ENCODE results near the gene MMP11. TPM values are rescaled to one million over a fixed set of nuclear protein-coding genes. Genes with fewer than 3 reads are reported as not detected.
A peak's percentile ranks its signal among the peaks of the same experiment; 100 is the strongest.

MMP11 gene
- total RNA-seq, 2 experiments from 2014 or later, result 0.43 to 0.47 TPM

DNA sequence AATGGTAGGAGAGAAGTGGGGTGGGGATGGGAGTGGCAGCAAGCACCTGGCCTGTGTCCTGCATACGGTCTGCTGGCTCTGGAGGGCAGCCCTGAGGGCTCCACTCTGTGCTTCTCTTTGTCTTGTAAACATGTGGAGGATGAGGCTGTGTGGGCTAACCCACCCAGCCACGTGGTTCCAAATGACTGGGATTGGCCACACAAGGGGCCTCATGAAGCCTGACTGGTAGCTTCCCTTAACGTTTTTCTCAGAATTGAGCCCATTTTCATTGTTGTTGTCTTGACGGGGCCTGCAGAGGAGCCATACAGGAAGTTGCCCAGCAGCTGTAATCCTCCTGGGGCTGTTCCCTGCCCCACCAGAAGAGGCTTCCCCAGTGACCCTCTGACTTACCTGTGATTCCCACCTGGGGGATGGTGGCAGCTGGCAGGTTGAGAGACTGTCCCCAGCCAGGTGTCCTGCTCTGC, 48.1 kb downstream of the MMP11 start:
- peaks cover 2% of the 10 kb centered on the region for H3K4me1 Mint-ChIP-seq (ENCODE audit: low read depth)
- H3K27me3 Mint-ChIP-seq (ENCODE audit: low read depth), result no peaks in the 10 kb centered on the region

GRCh38 chr22:23822101-23822671, 49.5 kb downstream of the MMP11 start:
- intact Hi-C loops (cut with micrococcal nuclease), result no loop called here
- Mint-ChIP-seq H3K9me3 (no peaks in the 10 kb centered on the region), H3K27me3 (ENCODE audit: low read depth) (no peaks in the 10 kb centered on the region), H3K4me3 (no peak overlapping the region), H3K27ac (peak overlapping the region; percentile 8), H3K4me1 (ENCODE audit: low read depth) (peaks cover 5% of the 10 kb centered on the region), H3K36me3 (ENCODE audit: low read depth) (peaks cover 39% of the 10 kb centered on the region)
- CTCF ChIA-PET, result no interaction called here
- no peak for DNase-seq

More for the DNA sequence above, 48.1 kb downstream of the MMP11 start:
- H3K9me3 Mint-ChIP-seq, result no peaks in the 10 kb centered on the region
- no peak for DNase-seq
- peaks cover 40% of the 10 kb centered on the region for H3K36me3 Mint-ChIP-seq (ENCODE audit: low read depth)
- intact Hi-C loops (cut with micrococcal nuclease), result no loop called here
- no peak overlapping the region for H3K27ac Mint-ChIP-seq
- H3K4me3 Mint-ChIP-seq, result no peak overlapping the region
- CTCF ChIA-PET, result interaction anchor here (0.6 to 1.4 kb wide), 2 partner anchors 29 to 88 kb away, joined by 4 to 6 read pairs; no protein-coding TSS in a partner anchor

DNA sequence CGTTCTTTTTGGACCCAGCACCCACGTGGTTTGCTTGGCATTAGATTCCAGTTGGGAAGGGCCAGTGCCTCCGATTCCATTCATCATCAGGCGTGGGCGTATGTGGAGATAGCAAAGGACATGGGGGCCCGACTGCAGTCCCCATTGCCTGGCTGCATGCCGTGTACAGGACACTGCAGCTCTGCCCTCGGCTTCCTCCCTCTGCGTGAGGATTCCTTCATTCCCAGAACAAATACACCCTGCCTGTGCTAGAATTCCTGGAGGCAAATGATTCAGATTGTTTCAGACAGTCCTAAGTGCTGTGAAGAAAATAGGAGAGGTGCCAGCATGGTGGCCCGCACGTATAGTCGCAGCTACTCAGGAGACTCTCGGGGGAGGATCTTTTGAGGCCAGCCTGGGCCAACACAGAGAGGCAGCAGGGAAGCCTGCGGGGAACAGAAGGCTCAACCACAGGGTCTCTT, 50.7 kb downstream of the MMP11 start:
- CTCF ChIA-PET, result no interaction called here
- no peak for DNase-seq
- H3K27ac Mint-ChIP-seq, result peak overlapping the region; percentile 42
- H3K36me3 Mint-ChIP-seq (ENCODE audit: low read depth), result peaks cover 37% of the 10 kb centered on the region
- H3K4me1 Mint-ChIP-seq (ENCODE audit: low read depth), result peaks cover 4% of the 10 kb centered on the region
- H3K4me3 Mint-ChIP-seq, result no peak overlapping the region
- H3K27me3 Mint-ChIP-seq (ENCODE audit: low read depth), result no peaks in the 10 kb centered on the region
- intact Hi-C loops (cut with micrococcal nuclease), result no loop called here
- no peaks in the 10 kb centered on the region for H3K9me3 Mint-ChIP-seq

DNA sequence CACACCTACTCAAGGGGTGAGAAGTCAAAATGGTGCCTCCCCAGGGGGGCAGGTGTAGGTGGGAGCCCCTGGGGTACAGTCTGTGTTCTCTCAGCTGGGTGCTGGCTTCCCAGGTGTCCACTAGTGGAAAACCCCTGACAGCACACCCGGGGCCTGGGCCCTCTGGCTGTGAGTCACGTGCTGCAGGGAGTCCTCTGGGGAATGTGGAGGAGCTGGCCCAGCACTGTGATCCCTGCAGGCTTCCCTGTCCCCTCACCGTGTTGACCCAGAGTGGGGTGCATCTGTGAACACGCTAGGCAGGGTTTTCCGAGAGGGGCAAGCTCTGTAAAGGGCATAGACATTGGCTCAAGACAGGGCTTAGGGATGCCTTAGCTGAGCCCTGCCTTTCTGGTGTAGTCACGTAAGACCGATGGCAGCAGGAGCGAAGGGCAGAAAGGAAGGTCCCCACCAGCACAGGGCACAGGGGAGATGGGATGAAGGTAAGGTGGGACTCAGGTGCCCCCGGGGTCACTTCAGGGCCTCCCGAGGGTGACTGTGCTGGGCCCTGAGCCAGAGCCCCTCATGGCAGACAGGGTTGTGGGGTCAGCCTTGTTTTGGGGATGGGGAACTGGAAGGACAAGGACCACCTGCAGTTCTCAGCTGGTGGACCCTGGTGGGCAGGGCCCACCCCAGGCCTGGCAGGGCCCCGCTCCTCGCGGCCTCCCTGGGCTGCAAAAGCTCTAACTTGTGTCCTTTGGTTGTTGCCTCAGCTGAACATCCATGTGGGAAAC, 52.0 kb downstream of the MMP11 start:
- CTCF ChIA-PET, result interaction anchor here (1.3 kb wide), 1 partner anchor 25 kb away, joined by 3 read pairs; no protein-coding TSS in a partner anchor
- H3K27me3 Mint-ChIP-seq (ENCODE audit: low read depth), result no peaks in the 10 kb centered on the region
- H3K27ac Mint-ChIP-seq, result peak overlapping the region; percentile 13
- intact Hi-C loops (cut with micrococcal nuclease), result no loop called here
- no peaks in the 10 kb centered on the region for H3K9me3 Mint-ChIP-seq
- no peak overlapping the region for H3K4me3 Mint-ChIP-seq
- DNase-seq, result no peak
- peaks cover 4% of the 10 kb centered on the region for H3K4me1 Mint-ChIP-seq (ENCODE audit: low read depth)
- H3K36me3 Mint-ChIP-seq (ENCODE audit: low read depth), result peaks cover 35% of the 10 kb centered on the region

GRCh38 chr22:23825246-23825905, 52.7 kb downstream of the MMP11 start:
- no peak for DNase-seq
- Mint-ChIP-seq H3K4me1 (ENCODE audit: low read depth) (peaks cover 4% of the 10 kb centered on the region), H3K36me3 (ENCODE audit: low read depth) (peaks cover 30% of the 10 kb centered on the region), H3K4me3 (no peak overlapping the region), H3K27ac (peak overlapping the region; percentile 90), H3K27me3 (ENCODE audit: low read depth) (no peaks in the 10 kb centered on the region), H3K9me3 (no peaks in the 10 kb centered on the region)
- CTCF ChIA-PET, result interaction anchor here (1.3 to 1.5 kb wide), 2 partner anchors 21 to 25 kb away, joined by 3 read pairs; no protein-coding TSS in a partner anchor
- intact Hi-C loops (cut with micrococcal nuclease), result no loop called here

DNA sequence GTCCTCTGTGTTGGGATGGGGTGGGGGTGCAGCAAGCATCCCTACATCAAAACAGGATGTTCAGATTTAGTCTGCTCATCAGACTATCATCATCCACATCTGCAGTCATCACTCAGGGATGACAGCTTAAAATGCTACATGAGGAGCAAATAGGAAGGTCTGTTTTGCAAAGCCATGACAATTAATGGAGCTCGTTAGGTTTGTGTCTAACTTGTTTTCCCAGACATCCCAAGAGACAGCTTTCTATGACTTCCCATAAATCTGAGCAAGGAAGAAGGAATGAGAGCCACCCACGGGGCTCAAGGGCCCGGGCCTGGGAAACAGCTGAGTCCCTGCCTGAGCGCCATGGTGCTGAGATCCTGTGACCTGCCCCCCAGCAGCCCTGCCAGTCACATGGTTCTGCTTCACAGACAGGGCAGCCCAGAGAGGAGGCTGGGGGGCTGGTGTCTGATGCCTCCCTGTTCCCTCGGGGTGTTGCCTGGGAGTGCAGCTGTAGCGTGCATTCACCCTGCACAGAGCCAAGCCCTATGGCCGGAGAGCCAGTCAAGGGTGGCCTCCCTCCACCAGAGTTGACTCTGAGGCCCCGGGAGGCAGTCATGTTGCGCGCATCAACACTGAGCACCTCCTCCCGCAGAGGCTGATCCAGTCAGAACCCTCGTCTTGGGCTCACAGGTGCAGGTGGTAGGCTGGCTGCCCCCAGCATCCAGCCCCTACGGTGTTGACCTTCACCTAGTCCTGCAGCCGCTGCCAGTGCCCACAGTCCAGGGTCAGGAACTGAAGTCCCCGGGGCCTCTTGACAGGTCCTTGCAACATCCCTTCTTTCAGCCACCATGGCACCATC, 54.1 kb downstream of the MMP11 start:
- Mint-ChIP-seq H3K27ac (peak overlapping the region; percentile 90), H3K4me1 (ENCODE audit: low read depth) (peaks cover 4% of the 10 kb centered on the region), H3K9me3 (no peaks in the 10 kb centered on the region), H3K27me3 (ENCODE audit: low read depth) (no peaks in the 10 kb centered on the region), H3K4me3 (no peak overlapping the region), H3K36me3 (ENCODE audit: low read depth) (peaks cover 26% of the 10 kb centered on the region)
- DNase-seq, result no peak
- intact Hi-C loops (cut with micrococcal nuclease), result no loop called here
- CTCF ChIA-PET, result interaction anchor here (0.6 to 1.5 kb wide), 3 partner anchors 19 to 282 kb away, joined by 3 read pairs; no protein-coding TSS in a partner anchor

DNA sequence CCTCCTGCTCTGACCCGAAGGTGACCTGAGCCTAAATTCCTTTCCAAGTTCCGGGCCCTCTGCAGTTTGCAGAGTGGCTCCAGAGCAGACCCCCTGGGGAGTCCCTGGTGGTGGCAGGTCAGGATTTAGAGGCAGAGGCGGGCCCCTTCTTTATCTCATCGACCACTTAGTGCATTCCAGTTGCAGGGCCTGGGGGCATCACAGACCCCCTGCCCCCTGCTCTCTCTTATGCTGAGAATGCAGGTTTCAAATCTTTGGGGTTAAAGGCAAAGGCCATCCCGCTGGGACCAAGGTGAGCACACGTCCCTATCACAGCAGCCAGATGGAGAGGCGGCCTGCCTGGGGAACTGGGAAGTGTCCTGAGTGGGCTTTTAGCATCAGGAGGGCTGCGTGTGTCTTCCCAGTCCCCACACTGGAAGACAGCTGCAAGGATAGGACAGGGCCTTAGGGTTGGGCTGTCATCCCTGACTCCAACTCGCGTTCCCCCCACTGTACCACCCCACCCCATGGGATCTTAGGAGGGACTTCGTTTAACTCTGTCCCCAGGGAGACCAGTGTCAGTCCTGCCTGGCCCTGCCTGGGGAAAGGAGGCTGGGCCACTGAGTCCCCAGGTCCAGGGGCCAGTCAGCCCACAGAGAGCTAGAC, 54.8 kb downstream of the MMP11 start:
- Mint-ChIP-seq H3K4me1 (ENCODE audit: low read depth) (peaks cover 4% of the 10 kb centered on the region), H3K27me3 (ENCODE audit: low read depth) (no peaks in the 10 kb centered on the region), H3K9me3 (no peaks in the 10 kb centered on the region), H3K4me3 (no peak overlapping the region), H3K36me3 (ENCODE audit: low read depth) (peaks cover 24% of the 10 kb centered on the region), H3K27ac (no peak overlapping the region)
- no peak for DNase-seq
- CTCF ChIA-PET, result interaction anchor here (1.1 kb wide), 1 partner anchor 239 kb away, joined by 3 read pairs; no protein-coding TSS in a partner anchor
- intact Hi-C loops (cut with micrococcal nuclease), result no loop called here

DNA sequence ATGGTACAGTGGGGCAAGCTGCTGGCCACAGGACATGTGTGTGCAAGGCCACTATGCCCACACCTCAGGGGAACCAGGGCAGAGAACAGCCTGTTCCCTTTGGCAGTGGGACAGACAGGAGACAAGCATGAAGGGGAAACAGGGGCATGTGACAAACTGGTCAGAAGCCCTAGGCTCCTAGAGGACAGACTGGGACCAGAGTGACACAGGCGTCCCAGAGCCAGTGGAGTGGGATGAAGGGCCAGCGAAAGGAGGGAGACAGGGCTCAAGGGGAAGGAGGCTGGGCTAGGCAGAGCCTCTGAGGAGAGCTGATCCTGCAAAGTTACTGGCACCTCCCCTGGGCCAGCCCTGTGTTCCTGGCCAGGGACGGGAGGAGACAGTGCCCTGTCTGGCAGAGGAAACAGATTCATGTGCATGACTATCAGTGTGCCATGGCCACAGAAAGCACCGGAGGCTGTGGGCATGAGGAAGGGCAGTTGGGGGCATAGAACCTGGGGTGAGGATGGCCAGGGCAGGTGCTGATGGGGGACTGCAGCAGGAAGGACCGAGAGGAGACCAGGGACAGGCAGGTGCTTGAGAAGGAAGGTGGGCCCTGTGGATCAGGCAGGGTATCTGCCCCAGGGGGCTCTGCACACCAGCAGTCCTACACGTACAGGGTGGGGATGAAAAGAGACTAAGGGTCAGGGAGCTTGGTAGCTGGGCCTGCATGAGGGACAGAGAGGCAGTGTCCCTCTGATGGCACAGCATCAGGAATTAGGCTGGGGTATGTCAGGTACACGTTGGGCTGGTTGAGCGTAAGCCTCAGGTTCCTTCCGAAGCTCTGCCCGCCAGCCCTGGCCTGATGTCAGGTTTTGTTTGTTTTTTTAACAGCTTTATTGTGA, 56.4 kb downstream of the MMP11 start:
- Mint-ChIP-seq H3K4me3 (no peak overlapping the region), H3K4me1 (ENCODE audit: low read depth) (peaks cover 4% of the 10 kb centered on the region), H3K36me3 (ENCODE audit: low read depth) (peaks cover 12% of the 10 kb centered on the region), H3K27me3 (ENCODE audit: low read depth) (no peaks in the 10 kb centered on the region), H3K27ac (no peak overlapping the region), H3K9me3 (no peaks in the 10 kb centered on the region)
- intact Hi-C loops (cut with micrococcal nuclease), result no loop called here
- DNase-seq, result no peak
- CTCF ChIA-PET, result interaction anchor here (1.1 kb wide), 1 partner anchor 241 kb away, joined by 3 read pairs; no protein-coding TSS in a partner anchor

DNA sequence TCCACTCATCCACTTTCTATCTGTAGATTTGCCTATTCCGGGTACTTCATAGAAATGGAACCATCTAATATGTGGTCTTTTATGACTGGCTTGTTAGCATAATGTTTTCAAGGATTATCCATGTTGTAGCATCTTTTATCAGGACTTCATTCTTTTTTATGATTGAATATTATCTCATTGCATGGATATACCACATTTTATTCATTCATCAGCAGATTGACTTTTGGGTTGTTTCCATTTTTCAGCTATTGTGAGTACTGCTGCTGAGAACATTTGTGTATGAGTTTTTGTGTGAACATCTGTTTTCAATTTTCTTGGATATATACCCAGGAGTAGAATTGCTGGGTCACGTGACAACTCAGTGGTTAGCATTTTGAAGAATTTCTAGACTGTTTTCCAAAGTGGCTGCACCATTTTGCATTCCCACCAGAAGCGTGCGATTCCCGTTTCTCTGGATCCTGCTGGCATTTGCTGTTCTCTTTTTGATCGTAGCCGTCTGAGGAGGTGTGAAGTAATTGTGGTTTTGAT, 57.3 kb downstream of the MMP11 start:
- H3K4me3 Mint-ChIP-seq, result no peak overlapping the region
- intact Hi-C loops (cut with micrococcal nuclease), result no loop called here
- peaks cover 4% of the 10 kb centered on the region for H3K4me1 Mint-ChIP-seq (ENCODE audit: low read depth)
- no peaks in the 10 kb centered on the region for H3K9me3 Mint-ChIP-seq
- H3K27me3 Mint-ChIP-seq (ENCODE audit: low read depth), result no peaks in the 10 kb centered on the region
- H3K27ac Mint-ChIP-seq, result no peak overlapping the region
- no peak for DNase-seq
- peaks cover 10% of the 10 kb centered on the region for H3K36me3 Mint-ChIP-seq (ENCODE audit: low read depth)
- CTCF ChIA-PET, result no interaction called here

- Mint-ChIP-seq H3K27me3 (ENCODE audit: low read depth) (no peaks in the 10 kb centered on the region), H3K4me3 (no peak overlapping the region), H3K4me1 (ENCODE audit: low read depth) (peaks cover 2% of the 10 kb centered on the region), H3K27ac (no peak overlapping the region), H3K9me3 (no peaks in the 10 kb centered on the region), H3K36me3 (ENCODE audit: low read depth) (peaks cover 6% of the 10 kb centered on the region)
- intact Hi-C loops (cut with micrococcal nuclease), result no loop called here
- CTCF ChIA-PET, result interaction anchor here (0.6 kb wide), 1 partner anchor 18 kb away, joined by 3 read pairs; no protein-coding TSS in a partner anchor
- DNase-seq, result no peak
Observed at GRCh38 chr22:23831261-23831660, 58.6 kb downstream of the MMP11 start.
